Activated CD4-positive, alpha-beta memory T cell treated with anti-CD3 and anti-CD28 coated beads for 36 hours (primary cell): ENCODE data around the gene PARVB. TPM values are rescaled to one million over a fixed set of nuclear protein-coding genes. Genes with fewer than 3 reads are reported as not detected.

Experiments used
- CTCF ChIA-PET: fragments of 350-600 bp; sonication (Branson Sonifier 250); formaldehyde crosslinking; loops from one replicate; lab custom pipeline; 2021; ENCODE audit warnings: antibody characterized with exemption, inconsistent platforms; lab: Charles Lee
- POLR2A ChIA-PET: fragments of 350-600 bp; sonication (Branson Sonifier 250); formaldehyde crosslinking; loops from one replicate; lab custom pipeline; 2021; ENCODE audit warnings: antibody characterized with exemption; lab: Charles Lee
- DNase-seq: peaks from one replicate; pipeline ENCODE4 v3.0.0-alpha.2; 2020
- H3K27ac Mint-ChIP-seq: one replicate; pipeline ENCODE4 v1.8.0; 2021; ENCODE audit warnings: mixed read lengths
- H3K27me3 Mint-ChIP-seq: one replicate; pipeline ENCODE4 v1.8.0; 2021; ENCODE audit warnings: mixed read lengths
- H3K36me3 Mint-ChIP-seq: one replicate; pipeline ENCODE4 v1.8.0; 2021; ENCODE audit warnings: mixed read lengths
- H3K4me1 Mint-ChIP-seq: one replicate; pipeline ENCODE4 v1.8.0; 2021; ENCODE audit warnings: low read depth, mixed read lengths
- H3K4me3 Mint-ChIP-seq: one replicate; pipeline ENCODE4 v1.8.0; 2021; ENCODE audit warnings: mild to moderate bottlenecking, mixed read lengths
- H3K9me3 Mint-ChIP-seq: one replicate; pipeline ENCODE4 v1.8.0; 2021; ENCODE audit warnings: mixed read lengths
- intact Hi-C: fragments of 100-400 bp; cut with micrococcal nuclease; formaldehyde crosslinking; loops from one replicate; pipeline ENCODE4 v1.15.1; 2023
- total RNA-seq, 2 experiments: library from RNA; stranded (reverse); gene quantifications; one replicate each; pipeline ENCODE4 v1.2.3, GENCODE V29; 2021

The PARVB gene
- total RNA-seq, 2 experiments from 2014 or later, result 77.8 to 82.8 TPM

GRCh38 chr22:44195189-44195871 is 171.2 kb downstream of the PARVB start:
- Mint-ChIP-seq H3K27me3 (no peaks in the 10 kb centered on the region), H3K36me3 (peaks cover 27% of the 10 kb centered on the region), H3K4me3 (no peak overlapping the region), H3K4me1 (peaks cover 34% of the 10 kb centered on the region), H3K9me3 (no peaks in the 10 kb centered on the region), H3K27ac (no peak overlapping the region)
- POLR2A ChIA-PET, result interaction anchor here (1.2 kb wide), 1 partner anchor 13 kb away, joined by 3 read pairs; no protein-coding TSS in a partner anchor
- CTCF ChIA-PET, result interaction anchor here (0.8 kb wide), 1 partner anchor 12 kb away, joined by 3 read pairs; no protein-coding TSS in a partner anchor
- intact Hi-C loops, result no loop called here
- no peak for DNase-seq

DNA sequence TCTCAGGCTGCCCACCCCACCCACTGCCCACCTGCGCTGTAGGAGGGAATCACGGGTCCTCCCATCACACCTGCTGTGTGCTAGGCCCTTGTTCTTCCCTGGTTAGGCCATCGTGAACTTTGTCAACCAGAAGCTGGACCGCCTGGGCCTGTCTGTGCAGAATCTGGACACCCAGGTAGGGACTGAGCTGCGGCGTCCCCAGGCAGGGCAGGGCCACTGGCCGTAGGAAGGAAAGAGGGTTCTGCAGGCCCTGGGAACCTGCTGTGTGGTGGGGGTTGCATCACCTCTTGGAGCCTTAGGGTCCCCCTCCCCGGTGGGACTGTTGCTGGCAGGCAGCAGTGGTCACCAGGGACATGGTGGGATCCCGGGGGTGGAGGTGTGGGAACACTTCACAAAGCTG is 172.1 kb downstream of the PARVB start:
- H3K9me3 Mint-ChIP-seq, result no peaks in the 10 kb centered on the region
- no peak overlapping the region for H3K4me3 Mint-ChIP-seq
- intact Hi-C loops, result no loop called here
- DNase-seq, result no peak
- CTCF ChIA-PET, result interaction anchor here (0.8 kb wide), 1 partner anchor 13 kb away, joined by 3 read pairs; no protein-coding TSS in a partner anchor
- POLR2A ChIA-PET, result interaction anchor here (1.2 kb wide), 1 partner anchor 14 kb away, joined by 3 read pairs; no protein-coding TSS in a partner anchor
- peaks cover 31% of the 10 kb centered on the region for H3K36me3 Mint-ChIP-seq
- H3K4me1 Mint-ChIP-seq, result peaks cover 31% of the 10 kb centered on the region
- H3K27me3 Mint-ChIP-seq, result no peaks in the 10 kb centered on the region
- H3K27ac Mint-ChIP-seq, result no peak overlapping the region

DNA sequence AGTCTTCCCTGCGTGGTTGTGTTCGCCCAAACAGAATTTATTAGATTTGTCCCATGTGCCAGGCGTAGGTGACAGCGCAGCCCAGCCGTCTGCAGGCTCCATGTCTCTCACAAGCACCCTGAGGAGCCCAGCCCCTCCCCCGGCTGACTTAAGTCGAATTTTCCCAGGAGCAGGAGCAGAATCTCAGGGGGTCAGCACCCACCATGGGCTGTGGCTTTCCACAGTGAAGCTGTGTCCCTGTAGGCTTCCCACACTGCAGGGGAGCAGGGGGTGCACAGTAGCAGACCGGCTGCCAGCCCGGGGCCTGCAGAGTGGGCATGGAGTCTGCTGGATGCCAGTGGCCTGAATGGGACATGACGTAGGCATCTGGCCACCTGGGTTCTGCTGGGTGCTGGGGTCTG is 172.6 kb downstream of the PARVB start:
- ChIA-PET POLR2A (no interaction called here), CTCF (no interaction called here)
- Mint-ChIP-seq H3K4me1 (peaks cover 27% of the 10 kb centered on the region), H3K27ac (no peak overlapping the region), H3K36me3 (peaks cover 30% of the 10 kb centered on the region), H3K4me3 (no peak overlapping the region), H3K27me3 (no peaks in the 10 kb centered on the region), H3K9me3 (no peaks in the 10 kb centered on the region)
- intact Hi-C loops, result no loop called here
- DNase-seq, result no peak

GRCh38 chr22:44197271-44197670 is 173.2 kb downstream of the PARVB start:
- no peak for DNase-seq
- POLR2A ChIA-PET, result no interaction called here
- H3K4me1 Mint-ChIP-seq, result peaks cover 23% of the 10 kb centered on the region
- no peaks in the 10 kb centered on the region for H3K9me3 Mint-ChIP-seq
- H3K27ac Mint-ChIP-seq, result no peak overlapping the region
- intact Hi-C loops, result no loop called here
- CTCF ChIA-PET, result no interaction called here
- H3K27me3 Mint-ChIP-seq, result no peaks in the 10 kb centered on the region
- no peak overlapping the region for H3K4me3 Mint-ChIP-seq
- peaks cover 33% of the 10 kb centered on the region for H3K36me3 Mint-ChIP-seq

DNA sequence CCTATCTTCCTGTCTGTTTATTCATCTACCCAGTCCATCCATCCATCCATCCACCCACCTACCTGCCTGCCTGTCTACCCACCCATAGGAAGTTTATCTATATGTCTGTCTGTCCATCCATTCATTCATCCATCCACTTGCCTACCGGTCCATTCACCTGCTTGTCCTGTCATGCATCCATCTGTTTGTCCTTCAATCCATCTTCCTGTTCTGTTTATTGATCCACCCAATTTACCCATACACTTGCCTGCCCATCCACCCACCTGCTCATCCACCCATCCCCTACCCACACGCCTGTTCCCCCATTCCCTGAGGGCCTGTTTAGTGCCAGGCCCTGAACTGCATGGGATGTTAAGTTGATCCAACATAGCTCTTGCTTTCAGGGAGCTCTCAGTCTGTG is 175.1 kb downstream of the PARVB start:
- intact Hi-C loops, result no loop called here
- Mint-ChIP-seq H3K36me3 (peaks cover 32% of the 10 kb centered on the region), H3K27me3 (no peaks in the 10 kb centered on the region), H3K9me3 (no peaks in the 10 kb centered on the region), H3K4me1 (peaks cover 7% of the 10 kb centered on the region), H3K27ac (no peak overlapping the region), H3K4me3 (no peak overlapping the region)
- DNase-seq, result no peak
- ChIA-PET CTCF (no interaction called here), POLR2A (no interaction called here)

DNA sequence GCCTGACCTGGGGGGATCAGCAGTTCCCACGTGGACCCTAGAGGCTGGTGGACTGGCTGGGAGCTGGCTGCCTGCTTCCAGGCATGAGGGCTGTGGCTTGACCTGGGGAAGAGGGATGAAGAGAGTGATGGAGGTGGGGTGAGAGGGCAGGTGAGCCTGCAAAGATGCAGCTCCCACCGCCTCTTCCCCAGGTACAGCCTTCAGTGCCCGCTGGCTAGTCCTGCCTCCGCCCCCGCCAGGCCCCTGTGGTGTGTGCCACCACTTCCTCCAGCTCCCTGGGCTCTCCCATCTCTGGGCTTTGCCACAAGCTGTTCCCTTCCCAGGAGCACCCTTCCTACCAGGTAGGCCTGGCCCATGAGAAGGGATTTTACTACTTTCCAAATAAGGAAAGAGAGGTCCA is 175.8 kb downstream of the PARVB start:
- Mint-ChIP-seq H3K4me3 (no peak overlapping the region), H3K27me3 (no peaks in the 10 kb centered on the region), H3K36me3 (peaks cover 25% of the 10 kb centered on the region), H3K27ac (no peak overlapping the region), H3K4me1 (peaks cover under 1% of the 10 kb centered on the region), H3K9me3 (no peaks in the 10 kb centered on the region)
- DNase-seq, result no peak
- ChIA-PET CTCF (no interaction called here), POLR2A (no interaction called here)
- intact Hi-C loops, result no loop called here

GRCh38 chr22:44200451-44200850 is 176.3 kb downstream of the PARVB start:
- Mint-ChIP-seq H3K36me3 (peaks cover 22% of the 10 kb centered on the region), H3K27ac (no peak overlapping the region), H3K9me3 (no peaks in the 10 kb centered on the region), H3K4me1 (no peaks in the 10 kb centered on the region), H3K4me3 (no peak overlapping the region), H3K27me3 (no peaks in the 10 kb centered on the region)
- intact Hi-C loops, result no loop called here
- POLR2A ChIA-PET, result no interaction called here
- no peak for DNase-seq
- CTCF ChIA-PET, result no interaction called here

DNA sequence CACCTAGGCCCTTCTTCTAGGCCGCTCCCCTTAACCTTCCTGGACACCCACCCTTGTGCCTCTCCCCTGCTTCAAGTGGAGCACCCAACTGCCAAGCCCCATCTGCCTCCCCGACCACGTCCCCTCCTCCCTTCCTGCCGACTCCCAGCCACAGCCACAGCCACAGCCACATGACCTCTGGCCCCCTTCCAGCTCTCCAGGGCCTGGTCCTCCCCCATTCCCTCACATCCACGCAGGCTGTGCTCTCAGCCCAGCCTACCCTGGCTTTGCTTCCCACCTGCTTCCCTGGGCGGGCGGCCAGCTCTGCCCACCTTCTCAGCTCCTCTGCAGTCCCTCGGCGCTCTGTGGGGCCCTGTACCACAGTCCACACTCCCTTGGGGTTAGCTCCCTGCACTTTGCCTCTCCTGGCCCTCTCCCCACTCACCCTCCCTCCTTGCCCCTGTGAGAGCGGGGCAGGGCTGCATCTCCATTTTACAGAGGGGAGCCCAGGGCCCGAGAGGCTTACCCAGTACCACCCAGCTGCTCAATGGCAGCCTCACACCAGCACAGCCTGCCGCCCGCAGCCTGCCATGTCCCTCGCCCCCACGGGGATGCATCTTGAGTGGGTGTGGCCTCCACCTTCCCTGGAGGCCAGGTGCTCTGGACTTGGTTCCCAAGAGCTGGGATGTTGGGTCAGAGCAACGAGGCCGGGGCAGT is 176.9 kb downstream of the PARVB start:
- intact Hi-C loops, result no loop called here
- no peak overlapping the region for H3K4me3 Mint-ChIP-seq
- ChIA-PET CTCF (no interaction called here), POLR2A (no interaction called here)
- no peak overlapping the region for H3K27ac Mint-ChIP-seq
- no peaks in the 10 kb centered on the region for H3K27me3 Mint-ChIP-seq
- H3K36me3 Mint-ChIP-seq, result peaks cover 22% of the 10 kb centered on the region
- no peaks in the 10 kb centered on the region for H3K9me3 Mint-ChIP-seq
- no peaks in the 10 kb centered on the region for H3K4me1 Mint-ChIP-seq
- no peak for DNase-seq

DNA sequence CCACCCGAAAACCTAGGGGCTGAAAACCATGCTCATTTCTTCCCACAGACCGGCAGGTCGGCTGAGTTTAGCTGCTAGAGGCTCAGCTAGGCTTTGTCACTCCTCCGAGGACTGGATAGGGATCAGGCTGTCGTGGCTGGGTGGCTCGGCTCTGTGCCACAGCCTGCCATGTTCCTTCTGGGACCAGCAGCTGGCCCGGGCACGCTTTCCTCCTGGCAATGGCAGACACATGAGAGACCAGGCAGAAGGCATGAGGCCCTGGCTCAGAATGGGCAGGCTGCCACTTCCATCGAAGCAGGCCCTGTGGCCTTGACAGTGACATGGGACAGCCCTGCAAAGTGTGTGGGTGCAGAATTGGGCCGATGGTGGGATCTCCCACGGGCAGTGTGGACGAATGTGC is 177.6 kb downstream of the PARVB start:
- intact Hi-C loops, result no loop called here
- CTCF ChIA-PET, result no interaction called here
- no peak overlapping the region for H3K27ac Mint-ChIP-seq
- POLR2A ChIA-PET, result no interaction called here
- H3K9me3 Mint-ChIP-seq, result no peaks in the 10 kb centered on the region
- H3K4me1 Mint-ChIP-seq, result no peaks in the 10 kb centered on the region
- no peak for DNase-seq
- no peaks in the 10 kb centered on the region for H3K27me3 Mint-ChIP-seq
- no peak overlapping the region for H3K4me3 Mint-ChIP-seq
- peaks cover 22% of the 10 kb centered on the region for H3K36me3 Mint-ChIP-seq

GRCh38 chr22:44202261-44202789 is 178.2 kb downstream of the PARVB start:
- intact Hi-C loops, result no loop called here
- no peaks in the 10 kb centered on the region for H3K27me3 Mint-ChIP-seq
- H3K9me3 Mint-ChIP-seq, result no peaks in the 10 kb centered on the region
- ChIA-PET CTCF (no interaction called here), POLR2A (no interaction called here)
- H3K4me3 Mint-ChIP-seq, result no peak overlapping the region
- H3K27ac Mint-ChIP-seq, result no peak overlapping the region
- H3K36me3 Mint-ChIP-seq, result peaks cover 22% of the 10 kb centered on the region
- DNase-seq, result no peak
- no peaks in the 10 kb centered on the region for H3K4me1 Mint-ChIP-seq

DNA sequence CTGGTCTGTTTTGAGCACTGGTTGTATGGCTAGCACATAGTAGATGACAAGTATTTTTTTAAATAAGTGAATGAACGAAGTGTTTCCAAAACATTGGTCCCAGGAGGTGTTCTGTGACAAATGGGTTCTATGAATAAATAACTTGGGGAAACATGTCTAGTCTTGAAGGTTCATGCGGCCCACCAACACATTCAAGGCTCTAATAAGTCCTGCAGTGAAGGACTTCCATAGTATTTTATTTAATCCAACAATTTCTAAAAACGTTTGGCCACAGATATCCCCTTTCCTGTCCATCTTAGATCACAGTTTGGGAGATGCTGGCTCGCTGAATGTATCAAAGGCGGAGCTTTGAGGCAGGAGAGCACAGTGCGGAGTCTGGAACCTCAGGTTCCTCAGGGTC is 179.1 kb downstream of the PARVB start:
- intact Hi-C loops, result no loop called here

GRCh38 chr22:44204739-44205515 is 180.8 kb downstream of the PARVB start:
- ChIA-PET POLR2A (no interaction called here), CTCF (no interaction called here)
- Mint-ChIP-seq H3K27ac (no peak overlapping the region), H3K27me3 (no peaks in the 10 kb centered on the region), H3K36me3 (peaks cover 17% of the 10 kb centered on the region), H3K4me3 (no peak overlapping the region), H3K4me1 (no peaks in the 10 kb centered on the region), H3K9me3 (peaks cover 10% of the 10 kb centered on the region)
- intact Hi-C loops, result no loop called here
- DNase-seq, result no peak

More for the DNA sequence above, 179.1 kb downstream of the PARVB start:
- Mint-ChIP-seq H3K4me3 (no peak overlapping the region), H3K9me3 (no peaks in the 10 kb centered on the region), H3K4me1 (no peaks in the 10 kb centered on the region), H3K36me3 (peaks cover 22% of the 10 kb centered on the region), H3K27ac (no peak overlapping the region), H3K27me3 (no peaks in the 10 kb centered on the region)
- CTCF ChIA-PET, result no interaction called here
- DNase-seq, result no peak
- POLR2A ChIA-PET, result no interaction called here
